Measurements from ENCODE around the gene PRKCQ.

The PRKCQ gene

DNA sequence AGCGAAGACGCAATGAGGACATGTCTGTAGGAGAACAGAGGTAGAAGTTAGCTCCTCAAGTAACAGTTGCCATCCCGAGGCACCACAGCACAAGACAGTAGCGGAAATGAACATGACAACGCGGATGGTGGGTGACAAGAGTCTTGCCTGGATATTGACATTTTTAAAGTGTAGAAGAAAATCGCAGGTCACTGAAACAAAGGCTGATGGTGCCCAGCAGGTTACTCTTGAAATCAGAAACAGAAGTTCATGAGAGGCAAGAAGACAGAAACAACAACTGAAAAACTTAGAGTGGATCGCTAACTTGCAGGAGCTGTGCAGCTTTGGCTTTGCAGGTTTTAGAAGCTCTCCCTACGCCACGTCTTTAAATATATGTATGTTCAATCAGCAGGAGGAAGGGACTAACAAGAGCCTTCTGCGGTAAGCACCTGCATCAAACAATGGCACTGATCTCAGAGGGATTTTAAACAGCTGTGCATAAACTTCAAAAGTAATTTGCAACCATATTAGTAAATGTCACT, 1.8 kb downstream of the PRKCQ start:
- peak overlapping the region; percentile 67 for H3K4me3 ChIP-seq (ENCODE audit: low read length)
- peak; percentile 96 for DNase-seq (ENCODE audit: low read depth, low spot score)

DNA sequence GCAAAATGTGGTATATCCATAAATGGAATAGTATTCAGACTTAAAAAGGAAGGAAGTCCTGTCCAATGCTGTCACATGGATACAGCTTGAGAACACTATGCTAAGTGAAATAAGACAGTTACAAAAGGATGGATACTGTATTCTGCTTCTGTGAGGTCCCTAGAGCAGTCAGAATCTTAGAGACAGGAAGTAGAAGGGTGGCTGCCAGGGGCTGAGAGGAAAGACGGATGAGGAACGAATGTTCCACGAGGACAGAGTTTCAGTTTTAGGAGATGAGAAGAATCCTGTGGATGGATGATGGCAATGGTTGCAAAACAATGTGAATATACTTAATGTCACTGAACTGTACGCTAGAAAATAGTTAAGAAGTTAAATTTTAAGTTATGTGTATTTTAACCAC, 3.8 kb downstream of the PRKCQ start:
- H3K4me3 ChIP-seq (ENCODE audit: low read length): peak overlapping the region; percentile 33
- DNase-seq (ENCODE audit: low read depth, low spot score): peak; percentile 54

DNA sequence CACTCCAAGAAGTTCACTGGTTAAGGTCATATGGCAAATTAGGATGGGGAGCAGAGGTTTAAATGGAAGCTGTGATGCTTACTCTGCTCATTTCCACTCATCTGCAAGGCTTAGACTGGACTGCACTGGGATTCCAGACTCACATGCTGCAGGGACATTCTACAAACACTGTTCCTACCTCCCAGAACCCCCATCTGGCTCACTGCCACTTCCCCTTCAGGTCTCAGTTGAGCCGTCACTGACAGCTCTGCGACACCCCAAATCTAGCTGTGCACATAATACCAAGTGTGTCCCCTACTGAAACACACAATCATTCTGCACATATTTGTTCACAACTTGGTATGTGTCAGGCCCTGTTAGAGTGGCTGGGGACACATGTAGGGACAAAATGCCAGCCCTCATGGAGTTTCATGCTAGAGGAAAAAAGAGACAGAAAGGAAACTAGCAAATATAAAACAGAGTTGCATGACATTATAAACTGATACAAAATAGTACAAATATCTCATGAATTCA, 5.4 kb downstream of the PRKCQ start:
- no peak overlapping the region for H3K4me3 ChIP-seq (ENCODE audit: low read length)
- DNase-seq (ENCODE audit: low read depth, low spot score): no peak

DNA sequence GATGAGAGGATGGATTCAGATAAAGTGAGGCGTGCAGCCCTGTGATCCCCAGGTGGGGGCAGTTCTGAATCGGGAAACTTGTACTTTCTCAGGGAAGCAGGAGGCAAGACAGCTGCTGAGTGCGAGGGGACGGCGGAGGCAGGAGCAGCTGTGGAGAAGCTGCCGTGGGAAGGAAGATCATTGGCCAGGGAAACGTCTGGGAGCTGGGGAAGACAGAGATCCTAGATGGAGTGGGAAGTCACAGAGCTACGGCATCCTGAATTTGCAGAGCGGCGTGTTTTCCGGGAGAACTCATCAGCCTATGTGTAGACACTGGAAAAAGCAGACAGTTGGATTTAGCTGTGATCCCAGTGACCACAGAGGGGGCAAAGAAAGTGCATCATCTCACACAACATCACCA, 9.2 kb downstream of the PRKCQ start:
- H3K4me3 ChIP-seq (ENCODE audit: low read length): no peak overlapping the region
- DNase-seq (ENCODE audit: low read depth, low spot score): no peak

DNA sequence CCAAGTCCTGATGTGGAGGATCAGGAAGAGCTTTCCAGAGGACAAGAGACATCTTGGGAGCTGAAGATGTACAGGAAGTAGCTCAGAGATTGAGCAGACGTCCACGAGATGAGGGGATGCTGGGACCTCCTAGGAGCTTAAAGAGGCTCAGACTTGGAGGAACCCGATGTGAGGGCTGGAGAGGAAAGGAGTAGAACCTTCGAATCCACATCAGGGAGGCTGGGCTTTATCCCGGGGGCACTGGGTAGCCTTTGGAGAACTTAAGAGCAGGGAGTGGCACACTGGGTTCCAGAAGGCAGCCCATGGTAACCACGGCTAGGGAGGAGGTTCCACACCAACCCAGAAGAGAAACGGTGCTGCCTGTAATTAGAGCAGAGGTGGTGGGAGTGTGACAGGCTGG, 10.8 kb downstream of the PRKCQ start:
- no peak for DNase-seq (ENCODE audit: low read depth, low spot score)
- H3K4me3 ChIP-seq (ENCODE audit: low read length): no peak overlapping the region

DNA sequence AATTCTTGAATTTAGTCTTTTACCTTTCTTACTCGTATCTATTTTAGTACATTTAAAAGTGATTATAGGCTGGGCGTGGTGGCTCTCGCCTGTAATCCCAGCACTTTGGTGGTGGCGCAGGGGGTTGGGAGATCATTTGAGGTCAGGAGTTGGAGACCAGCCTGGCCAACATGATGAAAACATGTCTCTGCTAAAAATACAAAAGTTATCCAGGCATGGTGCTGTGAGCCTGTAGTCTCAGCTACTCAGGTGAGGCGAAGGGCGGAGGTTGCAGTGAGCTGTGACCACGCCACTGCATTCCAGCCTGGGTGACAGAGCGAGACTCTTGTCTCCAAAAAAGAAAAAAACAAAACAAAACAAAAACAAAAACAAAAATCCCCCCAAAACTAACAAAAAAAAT, 12.2 kb downstream of the PRKCQ start:
- DNase-seq (ENCODE audit: low read depth, low spot score): no peak
- no peak overlapping the region for H3K4me3 ChIP-seq (ENCODE audit: low read length)

DNA sequence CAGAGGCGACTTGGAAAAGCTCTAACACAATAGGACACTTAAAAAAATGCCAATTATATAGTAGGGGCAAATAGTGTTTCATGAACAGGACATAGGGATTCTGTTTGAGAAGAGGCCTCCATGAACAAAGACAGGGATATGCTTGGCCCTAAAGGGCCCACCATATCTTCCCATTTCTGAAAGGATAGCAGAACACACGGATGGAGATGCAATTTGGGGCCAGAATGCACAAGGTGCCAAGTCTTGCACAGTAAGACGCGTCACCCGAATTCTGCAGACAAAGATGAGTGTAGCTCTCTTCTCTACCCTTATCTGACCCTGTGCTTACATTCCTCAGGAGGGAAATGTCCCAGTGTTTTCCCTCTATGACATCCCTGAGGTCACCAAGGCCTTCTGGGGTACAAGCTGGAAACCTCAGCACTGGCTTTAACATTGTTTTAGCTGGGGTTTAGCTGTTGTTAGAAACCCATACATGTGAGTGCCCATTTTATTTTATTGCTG, 12.8 kb downstream of the PRKCQ start:
- H3K4me3 ChIP-seq (ENCODE audit: low read length): no peak overlapping the region
- DNase-seq (ENCODE audit: low read depth, low spot score): no peak

DNA sequence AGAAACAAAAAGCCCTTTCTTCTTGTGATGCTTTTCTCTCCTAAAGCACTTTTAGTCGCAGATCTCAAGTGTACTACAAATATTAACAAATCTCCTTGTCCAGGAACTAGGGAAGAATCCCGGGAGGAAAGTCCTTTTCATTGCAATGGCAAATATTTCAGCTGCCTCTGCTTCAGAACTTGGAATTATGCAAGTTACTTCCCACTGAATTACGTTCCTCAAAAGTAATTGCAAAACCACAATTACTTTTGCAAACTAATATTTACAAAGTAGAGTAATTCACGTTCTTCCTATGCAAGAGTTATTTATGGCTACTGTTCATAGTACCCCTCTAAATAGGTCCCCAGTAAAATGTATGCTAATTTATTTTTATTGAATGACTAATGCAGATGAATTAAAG, 14.5 kb downstream of the PRKCQ start:
- H3K4me3 ChIP-seq (ENCODE audit: low read length): no peak overlapping the region
- DNase-seq (ENCODE audit: low read depth, low spot score): no peak

DNA sequence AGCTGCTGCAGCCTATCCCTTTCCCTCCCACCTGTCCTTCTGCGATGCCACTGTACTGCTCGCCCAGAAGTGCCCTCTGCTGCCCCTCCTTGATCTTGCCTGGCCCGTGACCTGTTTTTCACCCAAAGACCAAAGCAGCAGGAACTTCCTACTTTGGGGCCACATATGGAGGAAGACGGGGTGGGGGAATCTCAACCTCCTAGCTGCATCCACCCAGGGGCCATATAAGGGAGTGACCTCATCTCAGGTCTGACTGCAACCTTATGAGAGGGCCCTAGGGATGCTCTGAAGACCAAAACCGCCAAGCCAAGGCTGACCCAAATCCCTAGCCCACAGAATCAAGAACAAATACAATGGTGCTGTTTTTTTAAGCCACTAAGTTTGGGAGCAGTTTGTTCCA, 15.7 kb downstream of the PRKCQ start:
- peak overlapping the region; percentile 47 for H3K4me3 ChIP-seq (ENCODE audit: low read length)
- no peak for DNase-seq (ENCODE audit: low read depth, low spot score)

DNA sequence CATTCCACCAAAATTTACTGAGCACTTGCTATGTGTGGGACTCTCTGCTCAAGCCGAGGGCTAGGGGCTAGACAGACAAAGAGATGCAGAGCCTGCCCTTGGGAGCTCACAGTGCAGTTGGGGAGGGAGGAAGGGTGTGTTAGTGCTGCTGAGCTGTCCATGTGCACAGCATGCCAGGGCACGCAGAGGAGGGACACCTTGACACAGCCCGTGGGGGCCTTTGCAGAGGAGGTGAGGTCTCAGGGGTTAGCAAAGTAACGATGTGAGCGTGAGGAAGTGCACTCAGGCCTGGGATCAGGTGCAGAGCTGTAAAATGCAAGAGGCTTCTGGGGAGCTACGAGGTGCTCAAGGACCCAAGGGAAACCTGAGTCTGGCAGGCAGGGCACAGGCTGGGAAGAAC, 16.3 kb downstream of the PRKCQ start:
- peak overlapping the region; percentile 47 for H3K4me3 ChIP-seq (ENCODE audit: low read length)
- DNase-seq (ENCODE audit: low read depth, low spot score): no peak

DNA sequence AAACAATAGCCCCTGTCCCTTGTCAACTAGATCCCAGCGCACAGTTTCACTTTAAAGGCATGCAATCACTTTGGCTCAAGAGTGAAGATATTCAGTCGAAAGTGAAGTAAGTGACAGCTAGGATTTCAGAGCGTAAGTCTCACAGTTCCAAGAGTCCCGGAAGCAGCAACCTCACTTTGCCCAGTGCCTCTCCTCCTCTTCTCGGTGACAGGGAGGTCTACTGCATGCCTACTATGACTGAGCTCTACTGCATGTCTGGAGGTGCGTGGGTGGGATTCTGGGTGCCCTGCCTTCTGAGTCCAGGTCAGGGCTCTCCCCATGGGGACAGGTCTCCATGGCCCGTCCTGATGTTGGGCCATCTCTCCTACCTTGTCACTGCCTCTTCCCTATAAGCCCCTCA, 17.0 kb downstream of the PRKCQ start:
- H3K4me3 ChIP-seq (ENCODE audit: low read length): peak overlapping the region; percentile 47
- DNase-seq (ENCODE audit: low read depth, low spot score): no peak

DNA sequence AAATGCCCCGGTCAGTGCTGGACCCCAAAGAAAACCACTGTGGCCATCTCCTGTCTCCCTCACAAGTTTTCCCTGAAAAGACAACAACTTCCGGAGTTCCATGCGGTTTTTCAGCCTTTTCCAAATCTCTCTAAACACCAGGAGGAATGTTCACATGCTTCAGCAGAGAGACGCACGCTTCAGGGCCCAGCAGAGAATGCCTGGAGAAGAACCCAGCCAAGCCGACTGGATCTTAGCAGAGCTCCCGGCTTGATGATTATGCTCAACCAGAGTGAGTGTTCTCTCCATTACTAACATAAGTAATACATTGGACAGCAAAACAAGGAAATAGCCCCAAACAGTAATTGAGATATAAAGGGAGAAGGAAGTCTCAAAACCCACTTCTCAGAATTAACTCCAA, 17.9 kb downstream of the PRKCQ start:
- no peak overlapping the region for H3K4me3 ChIP-seq (ENCODE audit: low read length)
- DNase-seq (ENCODE audit: low read depth, low spot score): no peak

DNA sequence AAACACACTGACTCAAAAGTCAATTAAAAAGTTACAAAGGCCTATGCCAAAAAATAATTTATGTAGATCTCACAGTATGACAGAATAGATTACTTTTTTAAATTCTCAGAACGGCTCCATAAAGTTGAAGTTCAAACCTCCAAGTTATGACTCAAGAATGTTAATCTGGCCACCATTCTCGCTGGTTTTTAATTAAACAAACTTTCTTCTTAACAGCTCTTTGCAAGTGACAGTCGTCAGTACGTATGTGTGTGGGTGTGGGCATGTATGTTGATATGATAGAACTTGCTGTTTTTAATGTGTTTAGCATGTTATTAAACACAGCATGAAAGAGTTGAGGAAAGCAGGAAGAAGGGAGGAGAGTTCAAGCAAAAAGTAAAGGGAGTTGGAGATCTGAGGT, 18.5 kb downstream of the PRKCQ start:
- DNase-seq (ENCODE audit: low read depth, low spot score): no peak
- H3K4me3 ChIP-seq (ENCODE audit: low read length): no peak overlapping the region

DNA sequence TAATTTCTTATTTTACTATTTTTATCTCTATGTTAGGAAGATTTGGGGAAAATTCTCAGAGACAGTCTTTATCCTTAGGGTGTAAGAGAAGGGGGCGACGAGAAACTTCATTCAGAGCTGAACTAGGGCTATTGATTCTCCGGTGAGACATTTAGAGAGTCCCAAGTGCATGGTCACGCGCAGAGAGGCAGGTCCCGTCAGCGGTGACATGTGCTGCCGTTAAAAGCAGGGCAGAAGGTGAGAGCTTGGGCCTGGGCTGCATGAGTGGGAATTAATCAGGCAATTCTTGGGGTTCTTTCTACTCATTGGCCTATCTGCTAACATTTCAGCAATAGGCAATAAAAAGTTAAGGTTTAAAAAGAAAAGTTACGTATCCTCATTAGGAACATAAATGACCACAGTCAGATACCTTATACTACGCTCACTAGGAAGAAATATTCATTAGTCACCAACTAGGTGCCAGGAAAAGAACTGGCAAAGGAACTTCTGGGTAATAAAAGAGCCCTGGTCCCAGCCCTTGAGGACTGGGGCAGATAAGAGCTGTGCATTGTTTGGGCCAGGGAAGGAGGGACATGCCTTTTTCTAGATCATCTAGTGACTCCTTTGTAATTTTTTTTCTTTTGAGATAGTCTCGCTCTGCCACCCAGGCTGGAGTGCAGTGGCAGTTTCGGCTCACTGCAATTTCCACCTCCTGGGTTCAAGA, 21.2 kb downstream of the PRKCQ start:
- DNase-seq (ENCODE audit: low read depth, low spot score): no peak
- no peak overlapping the region for H3K4me3 ChIP-seq (ENCODE audit: low read length)

DNA sequence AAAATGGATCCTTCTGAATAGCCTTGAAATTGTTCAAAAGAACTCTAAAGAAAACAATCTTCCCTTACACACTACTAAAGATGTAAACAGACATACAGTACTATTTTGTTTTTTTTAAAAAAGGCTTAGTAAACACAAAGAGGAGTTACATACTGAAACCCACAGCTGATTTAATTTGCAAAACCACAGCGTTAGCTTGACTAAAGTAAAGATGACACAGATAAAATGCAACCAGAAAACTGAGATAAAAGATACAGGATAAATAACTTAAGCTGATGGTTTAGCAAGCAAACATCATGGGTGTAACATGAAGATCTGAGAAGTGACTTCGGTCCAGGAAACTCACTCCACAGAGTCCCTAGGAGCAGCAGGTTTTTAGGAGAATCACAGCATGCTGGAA, 21.8 kb downstream of the PRKCQ start:
- peak; percentile 86 for DNase-seq (ENCODE audit: low read depth, low spot score)
- no peak overlapping the region for H3K4me3 ChIP-seq (ENCODE audit: low read length)

DNA sequence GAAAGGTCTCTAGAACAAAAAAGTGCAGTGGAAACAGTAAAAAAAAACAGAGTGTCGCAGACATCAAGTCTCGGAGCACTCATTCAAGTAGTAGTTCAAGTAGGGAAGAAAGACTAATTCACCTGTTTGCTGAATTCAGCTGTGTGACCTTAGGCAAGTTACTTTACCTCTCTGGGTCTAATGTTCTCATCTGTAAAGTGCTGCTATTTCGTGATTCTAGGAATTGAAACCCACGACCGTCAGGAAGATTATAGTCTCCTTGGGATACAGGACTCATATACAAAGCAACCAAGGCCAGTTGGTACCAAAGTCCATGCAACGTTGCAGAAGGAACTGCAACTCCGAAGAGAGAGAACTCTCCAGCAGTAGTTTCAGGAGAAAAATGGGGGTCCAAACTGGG, 26.1 kb downstream of the PRKCQ start:
- DNase-seq (ENCODE audit: low read depth, low spot score): no peak

DNA sequence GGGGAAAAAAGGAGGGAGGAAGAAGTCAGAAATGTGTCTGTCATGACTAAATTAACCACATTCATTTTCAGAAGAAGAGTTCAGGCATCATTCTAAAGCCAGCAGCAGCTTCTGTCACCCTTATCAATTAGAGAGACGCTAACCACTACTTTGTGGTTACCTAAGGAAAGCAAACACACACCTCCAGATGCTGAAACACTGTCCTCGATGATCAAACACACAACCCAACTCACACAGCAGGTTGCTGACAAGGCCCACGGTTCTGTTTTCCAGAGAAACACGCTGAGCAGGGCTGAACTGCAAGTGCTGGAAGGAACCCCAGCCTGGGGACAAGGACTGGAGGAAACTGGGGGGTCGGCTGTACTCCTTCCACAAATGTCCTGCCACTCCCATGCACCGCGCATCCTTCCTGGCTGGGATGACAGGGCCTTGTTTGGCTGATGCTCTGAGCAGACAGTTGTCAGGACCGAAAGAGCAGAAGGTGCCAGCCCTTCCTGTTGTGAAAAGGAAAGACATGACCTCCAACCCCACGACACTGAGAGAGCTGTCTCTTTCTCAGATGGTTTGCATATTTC, 36.6 kb downstream of the PRKCQ start:
- peak; percentile 96 for DNase-seq (ENCODE audit: low read depth, low spot score)
- H3K4me3 ChIP-seq (ENCODE audit: low read length): peak overlapping the region; percentile 49

More for the DNA sequence above, 26.1 kb downstream of the PRKCQ start:
- no peak overlapping the region for H3K4me3 ChIP-seq (ENCODE audit: low read length)

DNA sequence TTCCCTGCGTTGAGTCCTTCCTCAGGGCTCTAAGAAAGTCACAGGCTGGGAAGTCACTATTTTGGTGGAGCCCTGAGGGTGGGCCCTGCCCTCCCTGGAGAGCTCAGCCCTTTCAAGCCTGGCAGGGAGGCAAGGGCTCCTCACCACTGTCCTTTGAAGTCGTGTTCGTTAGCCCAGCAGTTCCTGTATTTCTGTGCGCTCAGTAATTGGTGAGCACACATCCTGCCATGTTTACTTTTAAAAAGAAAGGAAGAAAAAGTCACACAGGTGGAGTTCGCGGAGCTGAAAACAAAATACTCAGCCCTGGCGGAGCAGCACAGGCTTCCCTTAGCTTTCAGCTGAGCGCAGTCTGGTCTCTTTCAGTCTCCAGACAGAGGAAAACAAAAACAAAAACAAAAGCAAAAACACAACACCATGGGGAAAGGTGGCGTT, 37.1 kb downstream of the PRKCQ start:
- peak overlapping the region; percentile 49 for H3K4me3 ChIP-seq (ENCODE audit: low read length)

DNA sequence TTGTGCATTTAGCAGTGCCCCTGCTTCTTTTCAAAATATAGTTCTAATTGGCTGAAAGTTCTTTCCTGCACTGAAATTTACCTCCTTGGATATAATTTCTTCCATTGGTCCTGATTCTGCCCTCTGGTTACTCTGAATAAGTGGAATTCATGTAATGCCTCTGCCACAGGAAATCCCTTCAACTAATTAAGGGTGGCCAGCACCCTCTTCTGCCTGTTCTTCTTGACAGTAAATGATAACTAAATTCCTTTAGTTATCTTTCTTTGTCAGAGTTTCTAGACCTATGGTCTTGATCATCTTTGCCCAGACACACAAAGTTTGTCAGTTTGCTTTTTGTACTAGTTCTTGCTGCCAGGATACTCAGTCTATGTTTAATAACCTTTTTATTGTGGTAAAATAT, 40.2 kb downstream of the PRKCQ start:
- no peak overlapping the region for H3K4me3 ChIP-seq (ENCODE audit: low read length)
- no peak for DNase-seq (ENCODE audit: low read depth, low spot score)

More for the DNA sequence above, 37.1 kb downstream of the PRKCQ start:
- DNase-seq (ENCODE audit: low read depth, low spot score): peak; percentile 99

DNA sequence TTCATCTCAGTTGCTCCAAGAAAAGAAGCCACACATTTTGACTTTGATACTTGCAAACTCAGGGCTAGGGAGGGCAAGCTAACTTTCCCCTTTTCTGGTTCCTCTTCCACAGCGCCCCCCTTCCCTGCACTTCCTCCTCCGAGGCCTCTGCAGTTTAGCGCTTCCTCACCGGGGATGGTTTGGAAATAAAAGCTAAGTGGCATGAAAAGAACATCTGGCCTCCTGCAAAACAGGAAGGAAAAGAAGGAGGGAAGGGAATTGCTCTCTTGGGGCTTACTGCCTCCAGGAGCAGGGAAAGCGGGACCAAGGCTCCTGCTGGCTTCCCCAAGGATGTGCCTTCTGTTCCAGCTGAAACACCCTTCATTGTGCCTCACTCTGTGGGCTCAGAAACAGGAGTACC, 42.3 kb downstream of the PRKCQ start:
- H3K4me3 ChIP-seq (ENCODE audit: low read length): no peak overlapping the region
- no peak for DNase-seq (ENCODE audit: low read depth, low spot score)

DNA sequence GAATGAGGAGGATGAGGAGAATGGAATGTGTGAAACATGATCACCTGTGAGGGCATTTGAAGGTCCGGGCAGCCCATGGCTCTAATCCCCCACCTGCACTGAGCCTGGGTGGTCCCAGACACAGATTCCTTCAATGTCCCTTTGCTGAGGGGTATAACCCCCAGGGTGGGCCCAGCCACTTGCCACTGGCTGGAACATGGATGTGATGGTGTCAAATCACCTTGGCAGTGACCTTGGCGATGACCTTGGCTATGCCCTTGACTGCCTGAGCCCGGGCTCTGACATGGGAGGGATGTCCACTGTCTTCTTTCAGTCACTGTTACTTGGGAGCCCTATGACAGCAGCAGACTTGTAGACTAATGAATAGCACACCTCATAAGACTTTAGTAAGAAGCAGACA, 44.0 kb downstream of the PRKCQ start:
- no peak overlapping the region for H3K4me3 ChIP-seq (ENCODE audit: low read length)
- DNase-seq (ENCODE audit: low read depth, low spot score): no peak
